Spinal cord (tissue), 10 donors: Measurements from ENCODE around the gene ACSL3. TPM values are rescaled to one million over a fixed set of nuclear protein-coding genes. Genes with fewer than 3 reads are reported as not detected.
"Not testable (repeated sequence)": the region's sequence is repeated elsewhere in the genome, so short reads cannot be mapped to it uniquely, and the experiment has no call there.

Source experiments
- DNase-seq, 6 donors: peaks; one replicate each; pipeline versions ENCODE4 v3.0.0 to v3.0.0-alpha.2; 2013 to 2015; ENCODE audit warnings: low spot score in 6 of 6, low read depth in 4 of 6
- H3K27ac ChIP-seq: one replicate; pipeline ENCODE4 v1.5.1; 2013; ENCODE audit warnings: low read depth, low read length, control low read depth
- H3K27me3 ChIP-seq: one replicate; pipeline ENCODE4 v1.6.1; 2013; ENCODE audit warnings: low read length; ENCODE audit not compliant: control insufficient read depth, insufficient read depth
- H3K36me3 ChIP-seq: one replicate; pipeline ENCODE4 v1.6.1; 2013; ENCODE audit warnings: low read length; ENCODE audit not compliant: control insufficient read depth, insufficient read depth
- H3K4me1 ChIP-seq: one replicate; pipeline ENCODE4 v1.6.1; 2013; ENCODE audit warnings: low read length; ENCODE audit not compliant: control insufficient read depth, insufficient read depth
- H3K4me3 ChIP-seq: one replicate; pipeline ENCODE4 v1.5.1; 2013; ENCODE audit warnings: low read depth, low read length, control low read depth
- H3K9me3 ChIP-seq: one replicate; pipeline ENCODE4 v1.6.1; 2013; ENCODE audit warnings: low read length; ENCODE audit not compliant: control insufficient read depth, insufficient read depth
- WGBS: methylation state at CpG from one replicate; pipeline ENCODE4 v1.1.5; 2013; ENCODE audit warnings: missing lambda C conversion rate; ENCODE audit not compliant: insufficient coverage; 5-methylcytosine and 5-hydroxymethylcytosine counted together
- polyA plus RNA-seq, 2 donors: library from polyadenylated mRNA; unstranded; fragments of 120-200 nt; gene quantifications; one replicate each; pipeline ENCODE4 v1.2.1, GENCODE V29; 2013; ENCODE audit not compliant: insufficient read length in 2 of 2
- total RNA-seq, 2 donors: library from RNA; depleted of rRNA in 1 of 2; stranded (reverse); fragments of 120-200 nt in 1 of 2; fragments of >200 nt in 1 of 2; gene quantifications; one replicate each; pipeline versions ENCODE4 v1.2.3 to v1.2.4, GENCODE V29; 2013 to 2014
- donor health status: healthy.

The ACSL3 gene
- total and polyA plus RNA-seq, 4 donors = 101 to 227 (median 115) TPM

DNA sequence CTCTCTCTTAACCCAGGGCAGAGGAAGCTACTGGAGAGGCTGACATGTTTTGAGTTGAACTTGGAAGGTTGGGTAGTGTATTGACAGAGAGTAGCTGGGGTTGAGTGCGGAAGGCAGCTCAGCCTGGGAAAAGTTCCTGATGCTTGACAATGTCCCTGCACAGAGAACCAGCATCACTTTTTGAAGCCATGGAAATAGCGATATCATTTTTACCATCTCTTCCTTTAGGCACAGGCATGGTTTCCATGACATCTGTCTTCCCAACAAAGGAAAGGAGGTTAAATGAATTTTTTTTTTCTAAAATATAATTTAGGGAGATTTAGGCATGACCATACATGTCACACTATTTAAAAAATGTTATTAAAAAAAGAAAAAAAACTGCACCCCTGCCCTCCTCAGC is 112.9 kb downstream of the ACSL3 start:
- H3K4me3 ChIP-seq = no peak overlapping the region
- no peaks in the 10 kb centered on the region for H3K36me3 ChIP-seq
- no peak overlapping the region for H3K27ac ChIP-seq
- no peak for DNase-seq
- H3K4me1 ChIP-seq = peaks cover 5% of the 10 kb centered on the region
- no peaks in the 10 kb centered on the region for H3K27me3 ChIP-seq
- WGBS = 100% methylated on average over 1 of the region's 2 CpGs
- no peaks in the 10 kb centered on the region for H3K9me3 ChIP-seq

DNA sequence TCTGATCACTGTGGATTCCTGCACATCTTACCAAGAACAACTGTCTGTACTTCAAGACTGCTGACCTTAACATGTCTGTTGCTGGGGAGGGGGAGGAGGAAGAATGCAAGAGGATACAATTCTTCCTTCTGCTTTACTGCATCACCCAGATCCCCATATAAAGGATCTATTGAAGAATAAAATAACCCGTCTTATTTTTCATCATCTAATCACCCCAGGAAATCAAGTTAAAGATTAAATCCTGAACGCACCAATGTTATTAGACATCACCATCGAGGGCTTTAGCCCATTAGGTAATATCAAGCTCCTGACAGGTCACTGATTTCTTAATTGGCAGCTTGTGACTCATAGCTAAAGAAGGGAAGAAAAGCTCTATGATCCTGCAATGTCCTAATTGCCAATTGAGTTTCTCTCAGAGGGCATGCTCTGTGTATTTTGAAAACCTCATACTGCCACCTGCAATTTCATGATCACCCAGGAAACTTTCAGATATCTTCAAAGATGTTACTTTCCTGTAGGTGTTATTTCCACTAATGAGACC is 115.8 kb downstream of the ACSL3 start:
- no peaks in the 10 kb centered on the region for H3K27me3 ChIP-seq
- DNase-seq = peak in 1 of 6 donors; percentile 34
- H3K36me3 ChIP-seq = no peaks in the 10 kb centered on the region
- H3K9me3 ChIP-seq = no peaks in the 10 kb centered on the region
- no CpG with 5 or more reads among the region's 3 CpGs for WGBS
- no peak overlapping the region for H3K4me3 ChIP-seq
- no peak overlapping the region for H3K27ac ChIP-seq
- peaks cover 5% of the 10 kb centered on the region for H3K4me1 ChIP-seq

GRCh38 chr2:222977121-222977520 is 116.3 kb downstream of the ACSL3 start:
- no peak for DNase-seq
- Histone ChIP-seq H3K27me3 (no peaks in the 10 kb centered on the region), H3K27ac (no peak overlapping the region), H3K9me3 (no peaks in the 10 kb centered on the region), H3K4me3 (no peak overlapping the region), H3K4me1 (peaks cover 2% of the 10 kb centered on the region), H3K36me3 (no peaks in the 10 kb centered on the region)
- 80% methylated on average over 5 of the region's 5 CpGs for WGBS

GRCh38 chr2:222978850-222979249 is 118.0 kb downstream of the ACSL3 start:
- H3K9me3 ChIP-seq = no peaks in the 10 kb centered on the region
- H3K27ac ChIP-seq = no peak overlapping the region
- no peaks in the 10 kb centered on the region for H3K36me3 ChIP-seq
- no peak for DNase-seq
- no peaks in the 10 kb centered on the region for H3K27me3 ChIP-seq
- H3K4me1 ChIP-seq = peaks cover 2% of the 10 kb centered on the region
- H3K4me3 ChIP-seq = no peak overlapping the region

GRCh38 chr2:222979484-222979883 is 118.6 kb downstream of the ACSL3 start:
- no peak overlapping the region for H3K4me3 ChIP-seq
- no peak overlapping the region for H3K27ac ChIP-seq
- H3K9me3 ChIP-seq = no peaks in the 10 kb centered on the region
- DNase-seq = no peak
- H3K36me3 ChIP-seq = no peaks in the 10 kb centered on the region
- H3K27me3 ChIP-seq = no peaks in the 10 kb centered on the region
- H3K4me1 ChIP-seq = peaks cover 2% of the 10 kb centered on the region
- WGBS = no CpG with 5 or more reads among the region's 3 CpGs

GRCh38 chr2:222982010-222982908 is 121.4 kb downstream of the ACSL3 start:
- H3K9me3 ChIP-seq = peaks cover 2% of the 10 kb centered on the region
- DNase-seq = peak in 2 of 6 donors; percentile 47 to 72
- H3K27ac ChIP-seq = no peak overlapping the region
- no peaks in the 10 kb centered on the region for H3K36me3 ChIP-seq
- H3K4me3 ChIP-seq = no peak overlapping the region
- H3K27me3 ChIP-seq = no peaks in the 10 kb centered on the region
- WGBS = 93% methylated on average over 4 of the region's 8 CpGs
- no peaks in the 10 kb centered on the region for H3K4me1 ChIP-seq

- no peak overlapping the region for H3K27ac ChIP-seq
- 83% methylated on average over 2 of the region's 3 CpGs for WGBS
Measured at GRCh38 chr2:222982909-222983265, 122.1 kb downstream of the ACSL3 start.

GRCh38 chr2:222984908-222985307 is 124.1 kb downstream of the ACSL3 start:
- H3K27ac ChIP-seq = no peak overlapping the region
- no peak for DNase-seq

More at GRCh38 chr2:222982909-222983265, 122.1 kb downstream of the ACSL3 start:
- Histone ChIP-seq H3K9me3 (peaks cover 2% of the 10 kb centered on the region), H3K36me3 (no peaks in the 10 kb centered on the region), H3K27me3 (no peaks in the 10 kb centered on the region), H3K4me3 (no peak overlapping the region), H3K4me1 (no peaks in the 10 kb centered on the region)
- DNase-seq = no peak

GRCh38 chr2:222989431-222989830 is 128.6 kb downstream of the ACSL3 start:
- Histone ChIP-seq H3K27me3 (no peaks in the 10 kb centered on the region), H3K27ac (no peak overlapping the region), H3K36me3 (no peaks in the 10 kb centered on the region), H3K9me3 (peaks cover 2% of the 10 kb centered on the region), H3K4me3 (no peak overlapping the region), H3K4me1 (peaks cover 4% of the 10 kb centered on the region)
- no peak for DNase-seq

More at GRCh38 chr2:222984908-222985307, 124.1 kb downstream of the ACSL3 start:
- WGBS = 90% methylated on average over 2 of the region's 2 CpGs
- no peaks in the 10 kb centered on the region for H3K36me3 ChIP-seq
- H3K27me3 ChIP-seq = no peaks in the 10 kb centered on the region
- peaks cover 2% of the 10 kb centered on the region for H3K9me3 ChIP-seq
- H3K4me3 ChIP-seq = no peak overlapping the region
- H3K4me1 ChIP-seq = no peaks in the 10 kb centered on the region

- not testable (repeated sequence) for H3K9me3 ChIP-seq, H3K4me1 ChIP-seq, H3K27me3 ChIP-seq, H3K4me3 ChIP-seq, DNase-seq, H3K36me3 ChIP-seq, H3K27ac ChIP-seq
- whole genome bisulfite sequencing = 93% methylated on average over 2 of the region's 4 CpGs
Measured at GRCh38 chr2:222990206-222990605, 129.4 kb downstream of the ACSL3 start.
